ENCODE data around the gene SCMH1. TPM values are rescaled to one million over a fixed set of nuclear protein-coding genes. Genes with fewer than 3 reads are reported as not detected.
A peak's percentile ranks its signal among the peaks of the same experiment; 100 is the strongest.

Gene SCMH1
- total and polyA plus RNA-seq, 2 donors (not counting 3 experiments of a cell fraction or from before 2014, with no cell fraction given), result 39.9 to 40.7 TPM

DNA sequence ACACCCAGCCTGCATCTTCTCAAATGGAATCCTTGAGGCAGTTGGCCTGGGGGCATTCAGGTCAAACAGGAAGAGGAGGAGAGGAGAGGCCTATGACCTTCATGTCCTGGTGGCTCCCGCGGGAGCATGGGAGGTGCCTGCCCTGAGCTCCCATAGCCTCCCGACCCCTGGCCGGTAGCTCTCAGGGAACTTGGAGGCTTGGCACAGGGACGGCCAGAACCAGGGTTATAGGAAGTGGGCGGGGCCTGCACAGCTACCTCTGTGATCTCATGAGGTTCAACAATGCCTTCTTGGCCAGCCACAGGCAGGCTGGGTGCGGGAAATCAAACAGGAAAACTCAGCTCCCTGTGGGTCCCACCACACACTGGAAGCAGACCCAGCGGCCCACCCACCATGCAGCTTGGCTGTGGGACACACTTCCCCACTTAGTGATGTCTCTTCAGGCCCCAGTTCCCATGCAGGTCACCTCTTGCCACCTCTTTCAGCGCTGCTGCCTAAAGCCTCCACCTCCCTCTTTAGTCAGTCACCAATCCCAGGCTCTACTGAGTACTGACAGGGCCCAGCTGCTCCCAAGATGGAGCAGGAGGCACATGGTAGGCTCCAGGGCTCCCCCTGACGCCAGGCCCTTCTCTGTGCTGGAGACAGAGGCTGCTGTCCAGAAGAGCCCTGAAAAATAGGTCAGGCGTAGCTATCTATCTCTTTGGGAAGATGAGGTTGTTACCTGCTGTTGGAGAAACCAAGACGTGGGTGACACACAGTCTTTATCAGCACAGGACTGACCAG lies 220.4 kb downstream of the SCMH1 start, which contains the start of gene SLFNL1:
SLFNL1 (minus strand) TSS at position 200 of the 783 bp plus-strand sequence. CDS start 1,065 bp downstream, outside the sequence.
- peaks cover 0 to 12% of the 10 kb centered on the region in 2 experiments for H3K36me3 ChIP-seq (ENCODE audit: control insufficient read depth in 2 of 2, extremely low read depth in 1 of 2, insufficient read depth in 2 of 2, low read length in 2 of 2)
- no peak within 1 kb of the TSS for H3K9ac ChIP-seq (replicated peaks; ENCODE audit: extremely low read depth, insufficient read depth, low read length)
- POLR2A ChIA-PET, result no interaction called here
- peaks cover 27% of the 10 kb centered on the region for H3K4me1 ChIP-seq (ENCODE audit: control insufficient read depth, extremely low read depth, insufficient read depth, low read length)
- no peak within 1 kb of the TSS for H3K4me2 ChIP-seq (ENCODE audit: insufficient read depth, low read length)
- H3K4me3 ChIP-seq (replicated peaks in 1 of 3; ENCODE audit: insufficient read depth in 1 of 3, low read depth in 1 of 3, low read length in 3 of 3), result no peak within 1 kb of the TSS
- no peak within 1 kb of the TSS for H2AFZ ChIP-seq (ENCODE audit: low read depth, low read length)
- CTCF ChIA-PET, result interaction anchor here (0.6 to 5.0 kb wide), 5 partner anchors 14 to 219 kb away, joined by 3 to 36 read pairs (median 3); no protein-coding TSS in a partner anchor
- H3K9me1 ChIP-seq (replicated peaks; ENCODE audit: control insufficient read depth, extremely low read depth, insufficient read depth, low read length), result no peaks in the 10 kb centered on the region
- H3K79me2 ChIP-seq (ENCODE audit: control insufficient read depth, insufficient read depth, low read length), result no peaks in the 10 kb centered on the region
- H3K27me3 ChIP-seq (ENCODE audit: control insufficient read depth in 2 of 2, insufficient read depth in 2 of 2, low read length in 2 of 2), result no peaks in the 10 kb centered on the region
- intact Hi-C loops (cut with micrococcal nuclease) (loop anchor here (5.0 kb wide), 1 partner anchor 411 kb away; no protein-coding TSS in a partner anchor), dilution Hi-C loops (cut with MboI; ENCODE audit: extremely low pct_ligation_motif_present, low sequenced_read_pairs) (no loop called here)
- no peak within 1 kb of the TSS for H3K27ac ChIP-seq (ENCODE audit: insufficient read depth, low read depth, low read length)
- FAIRE-seq (peak; percentile 74), DNase-seq (ENCODE audit: low read depth, low spot score) (no peak)
- BruUV-seq (replicated peaks), result no TSS peak
- TF ChIP-seq POLR2AphosphoS5 (IDR thresholded peaks at IDR 0.05; ENCODE audit: insufficient read depth, low read depth, low read length) (peak; percentile 54), POLR2A (IDR thresholded peaks at IDR 0.05; ENCODE audit: low read depth, low read length) (peak; percentile 67), JUN (IDR thresholded peaks at IDR 0.05; ENCODE audit: borderline replicate concordance, insufficient read depth, insufficient read length, low read depth) (no peak)
- no peaks in the 10 kb centered on the region for H4K20me1 ChIP-seq (replicated peaks; ENCODE audit: control insufficient read depth, extremely low read depth, insufficient read depth, low read length)
- H3K9me3 ChIP-seq (replicated peaks; ENCODE audit: control insufficient read depth, insufficient read depth, low read length), result no peaks in the 10 kb centered on the region

DNA sequence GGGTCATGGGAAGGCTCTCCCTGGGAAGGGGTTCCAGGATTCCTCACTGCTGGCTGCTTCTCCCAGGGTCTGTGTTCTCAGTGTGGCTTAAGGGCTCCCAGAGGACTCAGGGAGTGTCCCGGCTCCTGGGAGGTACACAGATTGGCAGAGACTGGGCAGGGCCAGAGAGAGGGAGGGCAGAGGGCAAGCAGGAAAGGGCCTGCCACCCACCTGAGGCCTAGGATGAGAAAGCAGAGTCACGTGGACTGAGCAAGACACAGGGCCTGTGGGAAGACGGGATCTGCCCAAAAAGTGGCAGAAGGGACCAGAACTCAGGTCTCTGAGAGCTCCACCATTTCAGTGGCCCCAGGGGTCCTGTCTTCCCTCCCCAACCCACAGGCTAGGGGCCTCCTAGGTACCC lies 221.5 kb downstream of the SCMH1 start:
- Histone ChIP-seq H3K4me2 (ENCODE audit: insufficient read depth, low read length) (no peak overlapping the region), H3K4me3 (replicated peaks in 1 of 3; ENCODE audit: insufficient read depth in 1 of 3, low read depth in 1 of 3, low read length in 3 of 3) (no peak overlapping the region), H3K27ac (ENCODE audit: insufficient read depth, low read depth, low read length) (no peak overlapping the region), H3K79me2 (ENCODE audit: control insufficient read depth, insufficient read depth, low read length) (no peaks in the 10 kb centered on the region), H3K9me1 (replicated peaks; ENCODE audit: control insufficient read depth, extremely low read depth, insufficient read depth, low read length) (no peaks in the 10 kb centered on the region), H3K9me3 (replicated peaks; ENCODE audit: control insufficient read depth, insufficient read depth, low read length) (no peaks in the 10 kb centered on the region), H3K9ac (replicated peaks; ENCODE audit: extremely low read depth, insufficient read depth, low read length) (no peak overlapping the region), H3K36me3 (ENCODE audit: control insufficient read depth in 2 of 2, extremely low read depth in 1 of 2, insufficient read depth in 2 of 2, low read length in 2 of 2) (peaks cover 0 to 14% of the 10 kb centered on the region in 2 experiments), H2AFZ (ENCODE audit: low read depth, low read length) (no peak overlapping the region), H4K20me1 (replicated peaks; ENCODE audit: control insufficient read depth, extremely low read depth, insufficient read depth, low read length) (no peaks in the 10 kb centered on the region), H3K4me1 (ENCODE audit: control insufficient read depth, extremely low read depth, insufficient read depth, low read length) (peaks cover 23% of the 10 kb centered on the region), H3K27me3 (ENCODE audit: control insufficient read depth in 2 of 2, insufficient read depth in 2 of 2, low read length in 2 of 2) (no peaks in the 10 kb centered on the region)
- CTCF ChIA-PET, result interaction anchor here (1.4 to 4.4 kb wide), 2 partner anchors 10 to 17 kb away, joined by 4 to 19 read pairs; no protein-coding TSS in a partner anchor
- no TSS peak for BruUV-seq (replicated peaks)
- TF ChIP-seq JUN (IDR thresholded peaks at IDR 0.05; ENCODE audit: borderline replicate concordance, insufficient read depth, insufficient read length, low read depth), result no peak
- intact Hi-C loops (cut with micrococcal nuclease), result loop anchor here (5.0 kb wide), 1 partner anchor 412 kb away; no protein-coding TSS in a partner anchor
- DNase-seq (ENCODE audit: low read depth, low spot score), result no peak
- POLR2A ChIA-PET, result no interaction called here
- no peak for FAIRE-seq
- dilution Hi-C loops (cut with MboI; ENCODE audit: extremely low pct_ligation_motif_present, low sequenced_read_pairs), result no loop called here

Measured in endothelial cell of umbilical vein (primary cell).